Chondrocyte (in vitro differentiated cells): ENCODE results near the gene MCAM. TPM values are rescaled to one million over a fixed set of nuclear protein-coding genes. Genes with fewer than 3 reads are reported as not detected.

Experiments used
- DNase-seq: peaks from one replicate; pipeline ENCODE4 v3.0.0; 2021; ENCODE audit warnings: mixed read lengths, low spot score
- H3K27ac Mint-ChIP-seq: one replicate; pipeline ENCODE4 v1.8.0; 2021; ENCODE audit warnings: mild to moderate bottlenecking, moderate library complexity, mixed read lengths; ENCODE audit not compliant: unreplicated experiment
- H3K27me3 Mint-ChIP-seq: 2 replicates; pipeline ENCODE4 v1.8.0; 2021; ENCODE audit warnings: low read depth, mixed read lengths
- H3K36me3 Mint-ChIP-seq: 2 replicates; pipeline ENCODE4 v1.8.0; 2021; ENCODE audit warnings: low read depth, mixed read lengths
- H3K4me1 Mint-ChIP-seq: 2 replicates; pipeline ENCODE4 v1.8.0; 2021; ENCODE audit warnings: low read depth, mild to moderate bottlenecking, mixed read lengths
- H3K4me3 Mint-ChIP-seq: one replicate; pipeline ENCODE4 v1.8.0; 2021; ENCODE audit warnings: mild to moderate bottlenecking, moderate library complexity, mixed read lengths; ENCODE audit not compliant: unreplicated experiment
- H3K9me3 Mint-ChIP-seq: 2 replicates; pipeline ENCODE4 v1.8.0; 2021; ENCODE audit warnings: low read depth, mixed read lengths
- total RNA-seq: library from RNA; stranded (reverse); gene quantifications from 3 replicates; pipeline ENCODE4 v1.2.1, GENCODE V29; 2021
- TF ChIP-seq, protein P1 (sequence below): fragments of 200-600 bp; sonication (generic); IDR thresholded peaks from 2 replicates; pipeline ENCODE4 v1.5.0; 2021; ENCODE audit warnings: antibody characterized with exemption, mild to moderate bottlenecking, moderate library complexity

The MCAM gene
- total RNA-seq, 1 donor from 2014 or later = 527 TPM

DNA sequence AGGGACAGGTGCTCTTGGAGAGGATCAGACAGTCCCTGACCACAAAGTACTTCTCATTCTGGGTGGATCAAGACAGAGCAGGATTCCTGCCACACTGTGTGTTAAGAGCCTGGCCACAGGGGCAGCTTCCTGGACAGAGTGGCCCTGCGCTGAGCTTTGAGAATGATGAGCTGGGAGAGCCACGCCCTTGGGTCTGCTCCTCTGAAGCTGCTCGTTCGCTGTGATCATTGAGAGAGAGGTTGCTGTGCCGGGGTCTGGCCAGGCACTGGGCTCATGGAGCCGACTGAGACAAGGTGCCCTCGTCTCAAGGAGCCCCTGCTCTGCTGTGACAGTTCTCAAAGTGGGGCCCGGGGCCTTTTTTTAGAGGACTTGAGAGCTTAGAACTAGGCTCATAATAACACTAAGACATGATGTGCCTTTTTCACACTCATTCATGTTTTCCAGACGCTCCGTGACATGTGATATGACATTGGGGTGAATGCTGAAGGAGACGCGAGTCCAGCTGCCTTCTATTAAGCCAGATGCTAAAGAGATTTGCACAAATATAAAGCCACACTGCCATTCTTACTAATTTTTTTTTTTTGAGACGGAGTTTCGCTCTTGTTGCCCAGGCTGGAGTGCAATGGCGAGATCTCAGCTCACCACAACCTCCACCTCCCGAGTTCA, 31.1 kb upstream of the MCAM start:
- Mint-ChIP-seq H3K27ac (no peak overlapping the region), H3K4me3 (no peak overlapping the region), H3K27me3 (peaks cover 35% of the 10 kb centered on the region), H3K4me1 (peaks cover 11% of the 10 kb centered on the region), H3K9me3 (no peaks in the 10 kb centered on the region), H3K36me3 (no peaks in the 10 kb centered on the region)
- TF ChIP-seq, protein P1, sequence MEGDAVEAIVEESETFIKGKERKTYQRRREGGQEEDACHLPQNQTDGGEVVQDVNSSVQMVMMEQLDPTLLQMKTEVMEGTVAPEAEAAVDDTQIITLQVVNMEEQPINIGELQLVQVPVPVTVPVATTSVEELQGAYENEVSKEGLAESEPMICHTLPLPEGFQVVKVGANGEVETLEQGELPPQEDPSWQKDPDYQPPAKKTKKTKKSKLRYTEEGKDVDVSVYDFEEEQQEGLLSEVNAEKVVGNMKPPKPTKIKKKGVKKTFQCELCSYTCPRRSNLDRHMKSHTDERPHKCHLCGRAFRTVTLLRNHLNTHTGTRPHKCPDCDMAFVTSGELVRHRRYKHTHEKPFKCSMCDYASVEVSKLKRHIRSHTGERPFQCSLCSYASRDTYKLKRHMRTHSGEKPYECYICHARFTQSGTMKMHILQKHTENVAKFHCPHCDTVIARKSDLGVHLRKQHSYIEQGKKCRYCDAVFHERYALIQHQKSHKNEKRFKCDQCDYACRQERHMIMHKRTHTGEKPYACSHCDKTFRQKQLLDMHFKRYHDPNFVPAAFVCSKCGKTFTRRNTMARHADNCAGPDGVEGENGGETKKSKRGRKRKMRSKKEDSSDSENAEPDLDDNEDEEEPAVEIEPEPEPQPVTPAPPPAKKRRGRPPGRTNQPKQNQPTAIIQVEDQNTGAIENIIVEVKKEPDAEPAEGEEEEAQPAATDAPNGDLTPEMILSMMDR = no peak
- peak; percentile 54 for DNase-seq

DNA sequence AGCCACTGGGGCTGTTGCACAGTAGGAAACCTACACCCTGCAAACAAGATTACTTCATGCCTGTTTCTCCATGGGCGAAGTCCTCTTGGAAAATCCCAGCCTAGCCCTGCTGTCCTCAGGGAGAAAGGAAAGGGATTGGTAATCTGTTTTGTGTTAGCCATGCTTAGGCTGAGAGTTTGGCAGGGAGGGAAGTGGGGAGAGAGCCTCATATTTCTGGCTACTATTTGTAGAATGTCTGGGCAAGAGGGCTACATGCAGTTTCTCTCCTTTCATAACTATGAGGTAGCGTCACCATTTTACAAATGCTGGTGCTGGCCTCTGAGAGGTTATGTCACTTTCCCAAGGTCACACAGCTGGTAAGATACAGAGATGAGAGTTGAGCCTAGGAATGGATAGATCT, 30.3 kb upstream of the MCAM start:
- H3K4me1 Mint-ChIP-seq = peaks cover 11% of the 10 kb centered on the region
- TF ChIP-seq, protein P1 = no peak
- peaks cover 33% of the 10 kb centered on the region for H3K27me3 Mint-ChIP-seq
- no peaks in the 10 kb centered on the region for H3K9me3 Mint-ChIP-seq
- H3K4me3 Mint-ChIP-seq = no peak overlapping the region
- no peaks in the 10 kb centered on the region for H3K36me3 Mint-ChIP-seq
- peak; percentile 5 for DNase-seq
- no peak overlapping the region for H3K27ac Mint-ChIP-seq

DNA sequence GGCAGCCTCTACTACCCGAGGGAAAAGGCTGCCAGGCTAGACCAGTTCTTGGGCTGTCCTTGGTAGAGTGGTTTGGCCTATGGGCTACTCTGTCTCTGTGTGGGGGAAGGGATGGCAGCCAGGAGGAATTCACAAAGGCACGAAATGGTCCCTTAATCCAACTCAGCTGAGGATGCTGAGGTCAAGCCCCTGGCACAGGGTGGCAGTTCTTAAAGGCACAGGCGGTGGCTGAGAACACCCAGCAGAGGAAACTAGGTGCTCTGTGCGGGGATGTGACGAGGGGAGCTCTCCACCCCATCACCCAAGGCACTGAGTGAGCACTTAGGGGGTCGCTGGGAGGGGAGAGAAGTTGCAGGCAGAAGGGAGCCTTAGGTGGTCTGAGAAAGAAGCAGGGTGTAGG, 29.7 kb upstream of the MCAM start, which contains the start of gene MFRP:
Gene MFRP (minus strand): TSS at position 101 of the 400 bp plus-strand sequence. CDS start 192 bp downstream, outside the sequence.
- no peak within 1 kb of the TSS for H3K27ac Mint-ChIP-seq
- H3K27me3 Mint-ChIP-seq = peaks cover 29% of the 10 kb centered on the region
- no peak within 1 kb of the TSS for H3K4me3 Mint-ChIP-seq
- TF ChIP-seq, protein P1 = no peak
- DNase-seq = peak; percentile 58
- peaks cover 11% of the 10 kb centered on the region for H3K4me1 Mint-ChIP-seq
- no peaks in the 10 kb centered on the region for H3K9me3 Mint-ChIP-seq
- no peaks in the 10 kb centered on the region for H3K36me3 Mint-ChIP-seq

DNA sequence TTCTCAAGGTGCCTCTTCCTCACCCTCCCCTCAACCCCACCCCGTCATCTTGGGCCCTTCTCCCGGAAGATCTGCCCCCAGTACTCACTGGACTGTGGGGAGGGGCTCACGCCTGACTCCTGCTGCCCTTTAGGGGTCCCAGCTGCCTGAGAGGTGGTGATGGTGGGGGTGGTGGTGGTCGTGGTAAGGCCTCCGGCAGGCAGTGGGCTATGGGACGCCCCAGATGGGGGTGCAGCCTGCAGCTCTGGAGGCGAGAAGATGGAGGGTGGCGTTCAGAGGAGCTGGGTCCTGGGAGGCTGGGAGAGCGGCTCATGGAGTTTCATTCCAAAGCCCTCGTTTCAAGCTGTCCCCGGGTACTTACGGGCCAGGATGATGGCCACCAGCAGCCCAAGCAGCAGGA, 28.8 kb upstream of the MCAM start:
- TF ChIP-seq, protein P1 = no peak
- H3K4me3 Mint-ChIP-seq = no peak overlapping the region
- no peaks in the 10 kb centered on the region for H3K36me3 Mint-ChIP-seq
- DNase-seq = peak; percentile 83
- peaks cover 28% of the 10 kb centered on the region for H3K27me3 Mint-ChIP-seq
- no peak overlapping the region for H3K27ac Mint-ChIP-seq
- peaks cover 17% of the 10 kb centered on the region for H3K4me1 Mint-ChIP-seq
- no peaks in the 10 kb centered on the region for H3K9me3 Mint-ChIP-seq

DNA sequence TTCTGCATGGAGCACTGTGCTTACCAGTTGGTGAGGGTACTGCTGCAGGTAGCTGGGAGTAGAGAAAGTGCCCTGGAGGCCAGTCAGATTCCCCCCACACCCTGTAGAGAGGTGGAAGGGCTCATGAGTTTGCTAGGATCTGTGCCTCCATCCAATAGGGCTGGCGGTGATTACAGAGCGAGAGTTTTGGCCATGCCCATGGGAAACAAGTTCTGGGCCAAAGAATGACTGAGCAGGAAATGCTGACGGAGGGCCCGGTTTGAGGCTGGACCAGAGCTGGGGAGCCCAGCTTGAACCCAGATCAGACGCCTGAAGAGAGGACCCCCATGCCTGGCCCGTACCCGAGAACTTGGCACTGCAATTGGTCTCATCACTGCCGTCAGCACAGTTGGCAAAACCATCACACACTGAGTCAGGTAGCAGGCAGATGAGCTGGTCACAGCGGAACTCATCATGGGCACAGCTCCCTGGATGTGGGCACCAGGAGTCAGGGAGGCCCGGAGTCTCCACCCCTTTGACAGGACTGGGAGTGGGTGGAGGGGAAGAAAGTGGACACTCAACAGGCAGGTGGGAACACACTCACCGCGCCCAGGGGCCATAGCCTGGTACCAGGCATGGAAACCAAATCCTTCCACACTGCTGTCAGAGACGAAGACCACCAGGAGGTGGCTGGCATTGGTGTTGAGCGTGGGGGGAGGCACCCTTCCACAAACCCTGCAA, 27.5 kb upstream of the MCAM start:
- peaks cover 24% of the 10 kb centered on the region for H3K27me3 Mint-ChIP-seq
- DNase-seq = peak; percentile 56

More for the DNA sequence above, 27.5 kb upstream of the MCAM start:
- TF ChIP-seq, protein P1 = no peak
- H3K36me3 Mint-ChIP-seq = no peaks in the 10 kb centered on the region
- no peak overlapping the region for H3K27ac Mint-ChIP-seq
- H3K4me3 Mint-ChIP-seq = no peak overlapping the region
- no peaks in the 10 kb centered on the region for H3K9me3 Mint-ChIP-seq
- peaks cover 18% of the 10 kb centered on the region for H3K4me1 Mint-ChIP-seq
